GF-D8 (cell line): ENCODE measurements around the gene CORO2B.

ENCODE experiments used
- DNase-seq: peaks from one replicate; lab custom pipeline; 2025; lab: John Stamatoyannopoulos, UW

CORO2B gene

GRCh38 chr15:68699881-68700454 lies 121.2 kb downstream of the CORO2B start:
- no peak for DNase-seq

GRCh38 chr15:68700455-68701123 lies 121.8 kb downstream of the CORO2B start:
- no peak for DNase-seq

GRCh38 chr15:68701886-68702285 lies 123.1 kb downstream of the CORO2B start:
- no peak for DNase-seq

- no peak for DNase-seq
Measured at GRCh38 chr15:68704496-68705021, 125.8 kb downstream of the CORO2B start.

GRCh38 chr15:68706256-68706655 lies 127.5 kb downstream of the CORO2B start:
- no peak for DNase-seq

- no peak for DNase-seq
Measured at GRCh38 chr15:68706931-68707330, 128.1 kb downstream of the CORO2B start.

GRCh38 chr15:68707386-68707785 lies 128.6 kb downstream of the CORO2B start:
- no peak for DNase-seq

- DNase-seq: no peak
Measured at GRCh38 chr15:68709876-68710275, 131.1 kb downstream of the CORO2B start.

GRCh38 chr15:68710536-68710935 lies 131.7 kb downstream of the CORO2B start:
- DNase-seq: no peak

- DNase-seq: no peak
Measured at GRCh38 chr15:68711406-68711805, 132.6 kb downstream of the CORO2B start.

GRCh38 chr15:68712886-68713285 lies 134.1 kb downstream of the CORO2B start:
- no peak for DNase-seq

- DNase-seq: no peak
Measured at GRCh38 chr15:68713874-68714273, 135.1 kb downstream of the CORO2B start.

GRCh38 chr15:68715111-68715510 lies 136.3 kb downstream of the CORO2B start:
- no peak for DNase-seq

- DNase-seq: no peak
Measured at GRCh38 chr15:68717951-68718350, 139.2 kb downstream of the CORO2B start.

GRCh38 chr15:68718468-68718867 lies 139.7 kb downstream of the CORO2B start:
- DNase-seq: no peak

GRCh38 chr15:68719051-68719450 lies 140.3 kb downstream of the CORO2B start:
- DNase-seq: no peak

GRCh38 chr15:68719672-68720071 lies 140.9 kb downstream of the CORO2B start:
- DNase-seq: no peak

GRCh38 chr15:68721886-68722285 lies 143.1 kb downstream of the CORO2B start:
- no peak for DNase-seq

GRCh38 chr15:68725736-68726135 lies 146.9 kb downstream of the CORO2B start:
- DNase-seq: no peak

GRCh38 chr15:68726246-68726645 lies 147.5 kb downstream of the CORO2B start:
- DNase-seq: no peak

GRCh38 chr15:68729789-68730411 lies 151.1 kb downstream of the CORO2B start:
- DNase-seq: no peak

GRCh38 chr15:68730471-68730919 lies 151.7 kb downstream of the CORO2B start:
- DNase-seq: no peak
